Pancreas (tissue), 10 donors: ENCODE measurements around the gene BMX. TPM values are rescaled to one million over a fixed set of nuclear protein-coding genes. Genes with fewer than 3 reads are reported as not detected.

Experiments used
- ATAC-seq, 4 donors: fragments of 200-7000 bp; cut with Tn5 transposase; one replicate each; pipeline versions ENCODE4 v1.8.0 to v1.9.1; 2020; ENCODE audit warnings: mild to moderate bottlenecking in 4 of 4, moderate library complexity in 4 of 4
- DNase-seq, 6 donors: peaks; one replicate each; pipeline ENCODE4 v3.0.0-alpha.2; 2020
- FAIRE-seq: peaks from 2 replicates; lab custom pipeline; 2012; peaks lifted over from hg19 to GRCh38; lab: Jason Lieb, UNC
- H3K27ac ChIP-seq, 4 donors: fragments of 200-600 bp; sonication (generic); 1 replicate in 3 of 4; 2 replicates in 1 of 4; pipeline versions ENCODE4 v1.5.0 to v1.8.0; 2020
- H3K27me3 ChIP-seq, 4 donors: fragments of 200-600 bp; one replicate each; pipeline ENCODE4 v1.8.0; 2021
- H3K36me3 ChIP-seq, 3 donors: fragments of 200-600 bp; sonication (generic) in 1 of 3; one replicate each; pipeline versions ENCODE4 v1.5.0 to v1.8.0; 2020 to 2021
- H3K4me1 ChIP-seq, 3 donors: fragments of 200-600 bp; one replicate each; pipeline ENCODE4 v1.8.0; 2021
- H3K4me3 ChIP-seq, 4 donors: fragments of 200-600 bp; sonication (generic) in 2 of 4; one replicate each; pipeline versions ENCODE4 v1.5.0 to v1.8.0; 2020 to 2021
- H3K9me3 ChIP-seq, 4 donors: fragments of 200-600 bp; one replicate each; pipeline ENCODE4 v1.8.0; 2021
- WGBS, 2 donors: extraction: QIAGEN DNeasy Blood & Tissue Kit; methylation state at CpG; one replicate each; pipeline ENCODE4 v1.1.7; 2013; 5-methylcytosine and 5-hydroxymethylcytosine counted together
- intact Hi-C, 3 donors: fragments of 100-400 bp; cut with DNase I; formaldehyde crosslinking; loops; one replicate each; pipeline versions ENCODE4 v1.11.1 to v1.14.2; 2022
- polyA plus RNA-seq, 2 donors: library from polyadenylated mRNA; stranded (reverse); fragments of 200-250 nt; gene quantifications; one replicate each; pipeline ENCODE4 v1.2.3, GENCODE V29; 2013
- total RNA-seq, 6 donors: library from RNA; stranded (reverse); fragmentation: NEBNext Ultra II Directional in 4 of 6; extraction: Animal tissue kit (Norgen Biotek cat#: 25700) in 4 of 6; gene quantifications; one replicate each; pipeline versions ENCODE4 v1.2.1 to v1.2.4, GENCODE V29; 2021 to 2023
- TF ChIP-seq, protein P1 (sequence below), 4 donors: fragments of 200-600 bp; sonication (generic) in 3 of 4; IDR thresholded peaks; one replicate each; pipeline versions ENCODE4 v1.5.0 to v1.8.0; 2021; ENCODE audit warnings: antibody characterized with exemption in 4 of 4
- donor health status: healthy with polysubstance abuse.
- donor health status: DM: no; HTN: no; CAD: no; lungs with moderate emphysema.
- donor health status: DM: no; HTN: no; CAD: no.
- donor health status: control.
- donor health status: control.
- donor health status: Bipolar disorder and iron deficiency.
- donor health status: DM: yes; HTN: yes; CAD: no.
- donor health status: DM: no; HTN: no; CAD: no.
- donor health status: DM: no; HTN: no; CAD: no.
- donor health status: DM: yes; HTN: yes; CAD: no.

Gene BMX
- total and polyA plus RNA-seq, 8 donors, result 0.27 to 3.2 (median 0.48) TPM

- intact Hi-C loops, result no loop called here
- ATAC-seq (no peak), FAIRE-seq (no peak), DNase-seq (no peak)
- TF ChIP-seq, protein P1, sequence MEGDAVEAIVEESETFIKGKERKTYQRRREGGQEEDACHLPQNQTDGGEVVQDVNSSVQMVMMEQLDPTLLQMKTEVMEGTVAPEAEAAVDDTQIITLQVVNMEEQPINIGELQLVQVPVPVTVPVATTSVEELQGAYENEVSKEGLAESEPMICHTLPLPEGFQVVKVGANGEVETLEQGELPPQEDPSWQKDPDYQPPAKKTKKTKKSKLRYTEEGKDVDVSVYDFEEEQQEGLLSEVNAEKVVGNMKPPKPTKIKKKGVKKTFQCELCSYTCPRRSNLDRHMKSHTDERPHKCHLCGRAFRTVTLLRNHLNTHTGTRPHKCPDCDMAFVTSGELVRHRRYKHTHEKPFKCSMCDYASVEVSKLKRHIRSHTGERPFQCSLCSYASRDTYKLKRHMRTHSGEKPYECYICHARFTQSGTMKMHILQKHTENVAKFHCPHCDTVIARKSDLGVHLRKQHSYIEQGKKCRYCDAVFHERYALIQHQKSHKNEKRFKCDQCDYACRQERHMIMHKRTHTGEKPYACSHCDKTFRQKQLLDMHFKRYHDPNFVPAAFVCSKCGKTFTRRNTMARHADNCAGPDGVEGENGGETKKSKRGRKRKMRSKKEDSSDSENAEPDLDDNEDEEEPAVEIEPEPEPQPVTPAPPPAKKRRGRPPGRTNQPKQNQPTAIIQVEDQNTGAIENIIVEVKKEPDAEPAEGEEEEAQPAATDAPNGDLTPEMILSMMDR (IDR thresholded peaks at IDR 0.05), result no peak
- Histone ChIP-seq H3K27me3 (peaks cover 0 to 5% (median 0%) of the 10 kb centered on the region in 4 donors), H3K36me3 (no peaks in the 10 kb centered on the region), H3K9me3 (no peaks in the 10 kb centered on the region), H3K4me1 (no peaks in the 10 kb centered on the region), H3K4me3 (no peak overlapping the region), H3K27ac (no peak overlapping the region)
These were observed 28.6 kb downstream of the BMX start for GRCh38 chrX:15529165-15529564.

DNA sequence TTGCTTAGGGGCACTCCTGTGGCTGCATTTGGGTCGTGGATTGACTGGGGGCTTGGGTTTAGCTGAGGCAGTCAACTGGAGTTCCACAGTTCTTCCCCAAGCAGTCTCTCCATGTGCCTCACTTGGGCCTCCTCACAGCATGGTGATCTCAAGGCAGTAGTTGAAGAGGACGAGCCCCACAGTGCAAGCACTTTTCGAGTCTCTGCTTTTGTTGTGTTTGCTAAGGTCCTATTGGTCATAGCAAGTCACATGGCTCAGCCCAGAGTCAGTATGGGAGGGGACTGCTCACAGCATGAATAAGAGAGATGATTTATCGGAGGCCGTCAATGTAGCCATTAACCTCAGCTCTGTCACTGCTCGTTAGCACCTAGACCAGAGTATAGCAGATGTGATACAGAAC lies 29.7 kb downstream of the BMX start:
- intact Hi-C loops, result no loop called here
- H3K4me3 ChIP-seq, result no peak overlapping the region
- FAIRE-seq (no peak), DNase-seq (no peak), ATAC-seq (no peak)
- TF ChIP-seq, protein P1 (IDR thresholded peaks at IDR 0.05), result no peak
- peaks cover 0 to 8% (median 0%) of the 10 kb centered on the region in 4 donors for H3K27me3 ChIP-seq
- H3K4me1 ChIP-seq, result no peaks in the 10 kb centered on the region
- no peaks in the 10 kb centered on the region for H3K9me3 ChIP-seq
- no peaks in the 10 kb centered on the region for H3K36me3 ChIP-seq
- WGBS, 2 donors, result 58 to 63% methylated on average over 6 of the region's 6 CpGs
- H3K27ac ChIP-seq, result no peak overlapping the region

GRCh38 chrX:15546745-15547144 lies 46.1 kb downstream of the BMX start:
- H3K9me3 ChIP-seq, result no peaks in the 10 kb centered on the region
- H3K36me3 ChIP-seq, result no peaks in the 10 kb centered on the region
- FAIRE-seq (no peak), DNase-seq (no peak), ATAC-seq (no peak)
- intact Hi-C loops, result no loop called here
- WGBS, 2 donors, result 56 to 65% methylated on average over 5 of the region's 5 CpGs
- TF ChIP-seq, protein P1 (IDR thresholded peaks at IDR 0.05), result no peak
- H3K27ac ChIP-seq, result no peak overlapping the region
- H3K4me1 ChIP-seq, result no peaks in the 10 kb centered on the region
- H3K27me3 ChIP-seq, result peaks cover 0 to 2% (median 0%) of the 10 kb centered on the region in 4 donors
- no peak overlapping the region for H3K4me3 ChIP-seq

- Histone ChIP-seq H3K4me3 (no peak overlapping the region), H3K36me3 (no peaks in the 10 kb centered on the region), H3K9me3 (no peaks in the 10 kb centered on the region), H3K27ac (no peak overlapping the region), H3K27me3 (no peaks in the 10 kb centered on the region), H3K4me1 (no peaks in the 10 kb centered on the region)
- 82 to 85% methylated on average over 2 of the region's 2 CpGs for WGBS, 2 donors
- DNase-seq, result no peak
- intact Hi-C loops, result no loop called here
- FAIRE-seq, result no peak
- no peak for ATAC-seq
- TF ChIP-seq, protein P1 (IDR thresholded peaks at IDR 0.05), result no peak
These were observed 46.7 kb downstream of the BMX start for GRCh38 chrX:15547356-15547755.

GRCh38 chrX:15549189-15550012 lies 48.8 kb downstream of the BMX start:
- Histone ChIP-seq H3K4me3 (no peak overlapping the region), H3K36me3 (no peaks in the 10 kb centered on the region), H3K9me3 (no peaks in the 10 kb centered on the region), H3K4me1 (no peaks in the 10 kb centered on the region), H3K27me3 (no peaks in the 10 kb centered on the region), H3K27ac (no peak overlapping the region)
- intact Hi-C loops, result no loop called here
- no peak for DNase-seq
- ATAC-seq, result no peak
- no peak for FAIRE-seq
- TF ChIP-seq, protein P1 (IDR thresholded peaks at IDR 0.05), result no peak
- 65 to 71% methylated on average over 8 of the region's 8 CpGs for WGBS, 2 donors
